ENCODE data around the gene ACVR1B. TPM values are rescaled to one million over a fixed set of nuclear protein-coding genes. Genes with fewer than 3 reads are reported as not detected.

ACVR1B gene
- total and polyA plus RNA-seq, 9 of the 15 experiments (the other 6 are each of a cell fraction or from before 2014, with no cell fraction given): 0.97 to 15.1 (median 6.8) TPM

GRCh38 chr12:51954561-51955361, 3.3 kb downstream of the ACVR1B start (continued):
- TF ChIP-seq, protein P1, sequence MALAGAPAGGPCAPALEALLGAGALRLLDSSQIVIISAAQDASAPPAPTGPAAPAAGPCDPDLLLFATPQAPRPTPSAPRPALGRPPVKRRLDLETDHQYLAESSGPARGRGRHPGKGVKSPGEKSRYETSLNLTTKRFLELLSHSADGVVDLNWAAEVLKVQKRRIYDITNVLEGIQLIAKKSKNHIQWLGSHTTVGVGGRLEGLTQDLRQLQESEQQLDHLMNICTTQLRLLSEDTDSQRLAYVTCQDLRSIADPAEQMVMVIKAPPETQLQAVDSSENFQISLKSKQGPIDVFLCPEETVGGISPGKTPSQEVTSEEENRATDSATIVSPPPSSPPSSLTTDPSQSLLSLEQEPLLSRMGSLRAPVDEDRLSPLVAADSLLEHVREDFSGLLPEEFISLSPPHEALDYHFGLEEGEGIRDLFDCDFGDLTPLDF (CRISPR knock-in tag; IDR thresholded peaks at IDR 0.05): no peak
- TF ChIP-seq HDAC8 (tag; IDR thresholded peaks at IDR 0.05) (no peak), CREBBP (IDR thresholded peaks at IDR 0.05; ENCODE audit: low read depth, low read length) (no peak), ZNF79 (CRISPR knock-in tag; IDR thresholded peaks at IDR 0.05; ENCODE audit: low read depth) (no peak), HEY1 (CRISPR knock-in tag; IDR thresholded peaks at IDR 0.05; ENCODE audit: borderline replicate concordance) (no peak), SMARCB1 (IDR thresholded peaks at IDR 0.05; ENCODE audit: insufficient read length, low read depth) (no peak), EGR1 (conservative IDR thresholded peaks at IDR 0.05) (no peak), RBM39 (optimal IDR thresholded peaks at IDR 0.05; ENCODE audit: low read depth, low read length) (no peak), ZNF133 (CRISPR knock-in tag; IDR thresholded peaks at IDR 0.05) (no peak), MTA1 (IDR thresholded peaks at IDR 0.05; ENCODE audit: borderline replicate concordance) (no peak), ZNF121 (CRISPR knock-in tag; conservative IDR thresholded peaks at IDR 0.05) (no peak), CCNT2 (IDR thresholded peaks at IDR 0.05; ENCODE audit: borderline replicate concordance, extremely low read depth, insufficient read length, low read depth, low read length) (peak; percentile 30), RUNX1 (IDR thresholded peaks at IDR 0.05; ENCODE audit: low read depth) (no peak), ZZZ3 (IDR thresholded peaks at IDR 0.05) (no peak), USF1 (CRISPR knock-in tag; IDR thresholded peaks at IDR 0.05) (no peak), TCF3 (CRISPR knock-in tag; IDR thresholded peaks at IDR 0.05) (peak; percentile 83)
- TF ChIP-seq, protein P2, sequence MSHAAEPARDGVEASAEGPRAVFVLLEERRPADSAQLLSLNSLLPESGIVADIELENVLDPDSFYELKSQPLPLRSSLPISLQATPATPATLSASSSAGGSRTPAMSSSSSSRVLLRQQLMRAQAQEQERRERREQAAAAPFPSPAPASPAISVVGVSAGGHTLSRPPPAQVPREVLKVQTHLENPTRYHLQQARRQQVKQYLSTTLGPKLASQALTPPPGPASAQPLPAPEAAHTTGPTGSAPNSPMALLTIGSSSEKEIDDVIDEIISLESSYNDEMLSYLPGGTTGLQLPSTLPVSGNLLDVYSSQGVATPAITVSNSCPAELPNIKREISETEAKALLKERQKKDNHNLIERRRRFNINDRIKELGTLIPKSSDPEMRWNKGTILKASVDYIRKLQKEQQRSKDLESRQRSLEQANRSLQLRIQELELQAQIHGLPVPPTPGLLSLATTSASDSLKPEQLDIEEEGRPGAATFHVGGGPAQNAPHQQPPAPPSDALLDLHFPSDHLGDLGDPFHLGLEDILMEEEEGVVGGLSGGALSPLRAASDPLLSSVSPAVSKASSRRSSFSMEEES (CRISPR knock-in tag; IDR thresholded peaks at IDR 0.05): no peak
- TF ChIP-seq, protein P3, sequence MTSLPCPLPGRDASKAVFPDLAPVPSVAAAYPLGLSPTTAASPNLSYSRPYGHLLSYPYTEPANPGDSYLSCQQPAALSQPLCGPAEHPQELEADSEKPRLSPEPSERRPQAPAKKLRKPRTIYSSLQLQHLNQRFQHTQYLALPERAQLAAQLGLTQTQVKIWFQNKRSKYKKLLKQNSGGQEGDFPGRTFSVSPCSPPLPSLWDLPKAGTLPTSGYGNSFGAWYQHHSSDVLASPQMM (CRISPR knock-in tag; IDR thresholded peaks at IDR 0.05): no peak
- TF ChIP-seq, protein P4, sequence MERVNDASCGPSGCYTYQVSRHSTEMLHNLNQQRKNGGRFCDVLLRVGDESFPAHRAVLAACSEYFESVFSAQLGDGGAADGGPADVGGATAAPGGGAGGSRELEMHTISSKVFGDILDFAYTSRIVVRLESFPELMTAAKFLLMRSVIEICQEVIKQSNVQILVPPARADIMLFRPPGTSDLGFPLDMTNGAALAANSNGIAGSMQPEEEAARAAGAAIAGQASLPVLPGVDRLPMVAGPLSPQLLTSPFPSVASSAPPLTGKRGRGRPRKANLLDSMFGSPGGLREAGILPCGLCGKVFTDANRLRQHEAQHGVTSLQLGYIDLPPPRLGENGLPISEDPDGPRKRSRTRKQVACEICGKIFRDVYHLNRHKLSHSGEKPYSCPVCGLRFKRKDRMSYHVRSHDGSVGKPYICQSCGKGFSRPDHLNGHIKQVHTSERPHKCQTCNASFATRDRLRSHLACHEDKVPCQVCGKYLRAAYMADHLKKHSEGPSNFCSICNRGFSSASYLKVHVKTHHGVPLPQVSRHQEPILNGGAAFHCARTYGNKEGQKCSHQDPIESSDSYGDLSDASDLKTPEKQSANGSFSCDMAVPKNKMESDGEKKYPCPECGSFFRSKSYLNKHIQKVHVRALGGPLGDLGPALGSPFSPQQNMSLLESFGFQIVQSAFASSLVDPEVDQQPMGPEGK (CRISPR knock-in tag; IDR thresholded peaks at IDR 0.05; ENCODE audit: borderline replicate concordance): no peak
- TF ChIP-seq, protein P5, sequence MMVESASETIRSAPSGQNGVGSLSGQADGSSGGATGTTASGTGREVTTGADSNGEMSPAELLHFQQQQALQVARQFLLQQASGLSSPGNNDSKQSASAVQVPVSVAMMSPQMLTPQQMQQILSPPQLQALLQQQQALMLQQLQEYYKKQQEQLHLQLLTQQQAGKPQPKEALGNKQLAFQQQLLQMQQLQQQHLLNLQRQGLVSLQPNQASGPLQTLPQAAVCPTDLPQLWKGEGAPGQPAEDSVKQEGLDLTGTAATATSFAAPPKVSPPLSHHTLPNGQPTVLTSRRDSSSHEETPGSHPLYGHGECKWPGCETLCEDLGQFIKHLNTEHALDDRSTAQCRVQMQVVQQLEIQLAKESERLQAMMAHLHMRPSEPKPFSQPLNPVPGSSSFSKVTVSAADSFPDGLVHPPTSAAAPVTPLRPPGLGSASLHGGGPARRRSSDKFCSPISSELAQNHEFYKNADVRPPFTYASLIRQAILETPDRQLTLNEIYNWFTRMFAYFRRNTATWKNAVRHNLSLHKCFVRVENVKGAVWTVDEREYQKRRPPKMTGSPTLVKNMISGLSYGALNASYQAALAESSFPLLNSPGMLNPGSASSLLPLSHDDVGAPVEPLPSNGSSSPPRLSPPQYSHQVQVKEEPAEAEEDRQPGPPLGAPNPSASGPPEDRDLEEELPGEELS (CRISPR knock-in tag; IDR thresholded peaks at IDR 0.05; ENCODE audit: borderline replicate concordance): no peak
